C4-2B (cell line): ENCODE measurements around the gene CACTIN.

Experiments used
- CTCF ChIP-seq: fragments of 450-650 bp; conservative IDR thresholded peaks from 2 replicates; pipeline ENCODE4 v1.5.1; 2017; ENCODE audit warnings: mild to moderate bottlenecking
- ZFX ChIP-seq: fragments of 450-650 bp; IDR thresholded peaks from 2 replicates; pipeline ENCODE4 v1.6.1; 2017

GRCh38 chr19:3615524-3616135 is 11.0 kb downstream of the CACTIN start:
- TF ChIP-seq CTCF (no peak), ZFX (no peak)
